ENCODE measurements around the gene GLRX5.

Gene GLRX5

DNA sequence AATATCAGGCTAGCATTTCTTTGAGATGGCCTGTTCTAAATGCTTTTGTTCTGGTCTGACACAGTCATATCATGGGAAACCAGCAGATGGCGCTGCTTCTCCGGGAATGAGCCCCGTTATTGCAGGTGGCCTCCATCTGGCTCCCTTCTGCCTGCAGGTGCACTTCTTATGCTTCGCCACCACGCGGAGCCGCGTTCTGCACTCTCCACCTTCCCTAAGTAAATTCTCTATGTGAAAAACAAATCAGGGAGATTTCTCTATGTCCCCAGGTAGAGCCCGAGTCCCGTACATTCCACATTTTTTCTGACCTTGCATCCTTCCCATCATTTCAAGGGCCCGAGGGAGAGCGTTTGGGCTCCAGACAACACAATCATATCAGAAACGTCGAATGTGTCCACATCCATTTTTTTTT, 26.2 kb downstream of the GLRX5 start:
- H2AFZ ChIP-seq (ENCODE audit: low read depth, low read length), result no peak overlapping the region
- H2BK120ac ChIP-seq (ENCODE audit: low read depth, low read length), result no peak overlapping the region
- no peak overlapping the region for H2BK12ac ChIP-seq (ENCODE audit: low read length in 2 of 2)
- H2BK15ac ChIP-seq (ENCODE audit: low read depth, poor library complexity, severe bottlenecking), result no peak overlapping the region
- H2AK5ac ChIP-seq (ENCODE audit: low read length, severe bottlenecking), result no peak overlapping the region
- no peak overlapping the region for H3K14ac ChIP-seq (ENCODE audit: low read length in 2 of 2)
- no peaks in the 10 kb centered on the region for H3K36me3 ChIP-seq (ENCODE audit: control insufficient read depth in 1 of 2, insufficient read depth in 2 of 2, low read depth in 1 of 2, low read length in 2 of 2)
- H3K4me3 ChIP-seq (ENCODE audit: insufficient read depth in 1 of 2, low read depth in 1 of 2, low read length in 2 of 2), result no peak overlapping the region
- WGBS, result 26% methylated on average over 14 of the region's 14 CpGs
- no peak overlapping the region for H3K9ac ChIP-seq (ENCODE audit: low read length)
- peaks cover 15 to 25% of the 10 kb centered on the region in 2 experiments for H3K27me3 ChIP-seq (ENCODE audit: control insufficient read depth in 1 of 2, insufficient read depth in 1 of 2, low read length in 2 of 2)
- H3K18ac ChIP-seq (ENCODE audit: low read depth in 1 of 2, low read length in 2 of 2), result no peak overlapping the region
- peaks cover 5% of the 10 kb centered on the region for H3K4me1 ChIP-seq (ENCODE audit: control insufficient read depth, insufficient read depth, low read depth, low read length)
- peak; percentile 77 for DNase-seq
- H4K91ac ChIP-seq (ENCODE audit: low read length), result no peak overlapping the region
- H3K4me2 ChIP-seq (ENCODE audit: low read length, poor library complexity, severe bottlenecking), result no peak overlapping the region
- no peaks in the 10 kb centered on the region for H3K79me1 ChIP-seq (replicated peaks; ENCODE audit: low read length, poor library complexity, severe bottlenecking)
- no peak overlapping the region for H3K23ac ChIP-seq (ENCODE audit: low read length in 2 of 2)
- H3K27ac ChIP-seq (ENCODE audit: low read length, poor library complexity, severe bottlenecking), result no peak overlapping the region
- H4K8ac ChIP-seq (ENCODE audit: low read length), result no peak overlapping the region
- no peak overlapping the region for H3K4ac ChIP-seq (ENCODE audit: low read depth in 1 of 2, low read length in 2 of 2)
- H3K9me3 ChIP-seq (ENCODE audit: control insufficient read depth, low read length), result no peaks in the 10 kb centered on the region
- H2BK5ac ChIP-seq (ENCODE audit: low read depth, low read length, poor library complexity, severe bottlenecking), result no peak overlapping the region

GRCh38 chr14:95562892-95563685, 28.2 kb downstream of the GLRX5 start:
- no peak overlapping the region for H2BK120ac ChIP-seq (ENCODE audit: low read depth, low read length)
- no peaks in the 10 kb centered on the region for H3K79me1 ChIP-seq (replicated peaks; ENCODE audit: low read length, poor library complexity, severe bottlenecking)
- no peaks in the 10 kb centered on the region for H3K36me3 ChIP-seq (ENCODE audit: control insufficient read depth in 1 of 2, insufficient read depth in 2 of 2, low read depth in 1 of 2, low read length in 2 of 2)
- no peak overlapping the region for H3K4me2 ChIP-seq (ENCODE audit: low read length, poor library complexity, severe bottlenecking)
- H3K27me3 ChIP-seq (ENCODE audit: control insufficient read depth in 1 of 2, insufficient read depth in 1 of 2, low read length in 2 of 2), result peaks cover 15 to 25% of the 10 kb centered on the region in 2 experiments
- no peak overlapping the region for H2BK5ac ChIP-seq (ENCODE audit: low read depth, low read length, poor library complexity, severe bottlenecking)
- H3K9ac ChIP-seq (ENCODE audit: low read length), result peak overlapping the region; percentile 15
- H2BK12ac ChIP-seq (ENCODE audit: low read length in 2 of 2), result no peak overlapping the region
- peak; percentile 39 for DNase-seq
- H2AK5ac ChIP-seq (ENCODE audit: low read length, severe bottlenecking), result no peak overlapping the region
- no peak overlapping the region for H3K18ac ChIP-seq (ENCODE audit: low read depth in 1 of 2, low read length in 2 of 2)
- no peak overlapping the region for H2BK15ac ChIP-seq (ENCODE audit: low read depth, poor library complexity, severe bottlenecking)
- H2AFZ ChIP-seq (ENCODE audit: low read depth, low read length), result no peak overlapping the region
- no peak overlapping the region for H3K27ac ChIP-seq (ENCODE audit: low read length, poor library complexity, severe bottlenecking)
- H3K4me1 ChIP-seq (ENCODE audit: control insufficient read depth, insufficient read depth, low read depth, low read length), result peaks cover 5% of the 10 kb centered on the region
- H3K4me3 ChIP-seq (ENCODE audit: insufficient read depth in 1 of 2, low read depth in 1 of 2, low read length in 2 of 2), result peak overlapping the region in 1 of 2 experiments; percentile 77
- no peak overlapping the region for H4K91ac ChIP-seq (ENCODE audit: low read length)
- WGBS, result 86% methylated on average over 16 of the region's 18 CpGs
- no peak overlapping the region for H4K8ac ChIP-seq (ENCODE audit: low read length)
- H3K23ac ChIP-seq (ENCODE audit: low read length in 2 of 2), result no peak overlapping the region
- H3K14ac ChIP-seq (ENCODE audit: low read length in 2 of 2), result no peak overlapping the region
- no peak overlapping the region for H3K4ac ChIP-seq (ENCODE audit: low read depth in 1 of 2, low read length in 2 of 2)
- no peaks in the 10 kb centered on the region for H3K9me3 ChIP-seq (ENCODE audit: control insufficient read depth, low read length)

- H3K27me3 ChIP-seq (ENCODE audit: control insufficient read depth in 1 of 2, insufficient read depth in 1 of 2, low read length in 2 of 2), result peaks cover 15 to 31% of the 10 kb centered on the region in 2 experiments
- no peak overlapping the region for H3K18ac ChIP-seq (ENCODE audit: low read depth in 1 of 2, low read length in 2 of 2)
- no peak overlapping the region for H4K8ac ChIP-seq (ENCODE audit: low read length)
- DNase-seq, result no peak
- H3K23ac ChIP-seq (ENCODE audit: low read length in 2 of 2), result no peak overlapping the region
- no peaks in the 10 kb centered on the region for H3K9me3 ChIP-seq (ENCODE audit: control insufficient read depth, low read length)
- H3K27ac ChIP-seq (ENCODE audit: low read length, poor library complexity, severe bottlenecking), result no peak overlapping the region
- no peak overlapping the region for H2BK5ac ChIP-seq (ENCODE audit: low read depth, low read length, poor library complexity, severe bottlenecking)
- H2BK120ac ChIP-seq (ENCODE audit: low read depth, low read length), result no peak overlapping the region
- WGBS, result 65% methylated on average over 4 of the region's 4 CpGs
- H3K14ac ChIP-seq (ENCODE audit: low read length in 2 of 2), result no peak overlapping the region
- H2BK12ac ChIP-seq (ENCODE audit: low read length in 2 of 2), result no peak overlapping the region
- H3K79me1 ChIP-seq (replicated peaks; ENCODE audit: low read length, poor library complexity, severe bottlenecking), result no peaks in the 10 kb centered on the region
- no peaks in the 10 kb centered on the region for H3K36me3 ChIP-seq (ENCODE audit: control insufficient read depth in 1 of 2, insufficient read depth in 2 of 2, low read depth in 1 of 2, low read length in 2 of 2)
- no peak overlapping the region for H3K9ac ChIP-seq (ENCODE audit: low read length)
- no peak overlapping the region for H2BK15ac ChIP-seq (ENCODE audit: low read depth, poor library complexity, severe bottlenecking)
- no peak overlapping the region for H3K4me3 ChIP-seq (ENCODE audit: insufficient read depth in 1 of 2, low read depth in 1 of 2, low read length in 2 of 2)
- no peak overlapping the region for H3K4me2 ChIP-seq (ENCODE audit: low read length, poor library complexity, severe bottlenecking)
- no peak overlapping the region for H4K91ac ChIP-seq (ENCODE audit: low read length)
- H3K4ac ChIP-seq (ENCODE audit: low read depth in 1 of 2, low read length in 2 of 2), result no peak overlapping the region
- H3K4me1 ChIP-seq (ENCODE audit: control insufficient read depth, insufficient read depth, low read depth, low read length), result peaks cover 5% of the 10 kb centered on the region
- H2AFZ ChIP-seq (ENCODE audit: low read depth, low read length), result no peak overlapping the region
- H2AK5ac ChIP-seq (ENCODE audit: low read length, severe bottlenecking), result no peak overlapping the region
These were observed 29.2 kb downstream of the GLRX5 start for GRCh38 chr14:95564060-95564459.

GRCh38 chr14:95569440-95569839, 34.6 kb downstream of the GLRX5 start:
- no CpG with 5 or more reads among the region's 3 CpGs for WGBS
- no peak overlapping the region for H3K23ac ChIP-seq (ENCODE audit: low read length in 2 of 2)

More at GRCh38 chr14:95569440-95569839, 34.6 kb downstream of the GLRX5 start:
- Histone ChIP-seq H3K18ac (ENCODE audit: low read depth in 1 of 2, low read length in 2 of 2) (no peak overlapping the region), H4K8ac (ENCODE audit: low read length) (no peak overlapping the region), H3K4ac (ENCODE audit: low read depth in 1 of 2, low read length in 2 of 2) (no peak overlapping the region), H3K14ac (ENCODE audit: low read length in 2 of 2) (no peak overlapping the region), H3K9me3 (ENCODE audit: control insufficient read depth, low read length) (no peaks in the 10 kb centered on the region), H3K9ac (ENCODE audit: low read length) (no peak overlapping the region), H3K79me1 (replicated peaks; ENCODE audit: low read length, poor library complexity, severe bottlenecking) (no peaks in the 10 kb centered on the region), H3K27ac (ENCODE audit: low read length, poor library complexity, severe bottlenecking) (no peak overlapping the region), H2BK15ac (ENCODE audit: low read depth, poor library complexity, severe bottlenecking) (no peak overlapping the region), H2BK5ac (ENCODE audit: low read depth, low read length, poor library complexity, severe bottlenecking) (no peak overlapping the region), H2BK12ac (ENCODE audit: low read length in 2 of 2) (no peak overlapping the region), H3K4me1 (ENCODE audit: control insufficient read depth, insufficient read depth, low read depth, low read length) (no peaks in the 10 kb centered on the region), H2BK120ac (ENCODE audit: low read depth, low read length) (no peak overlapping the region), H3K36me3 (ENCODE audit: control insufficient read depth in 1 of 2, insufficient read depth in 2 of 2, low read depth in 1 of 2, low read length in 2 of 2) (no peaks in the 10 kb centered on the region), H4K91ac (ENCODE audit: low read length) (no peak overlapping the region), H3K4me2 (ENCODE audit: low read length, poor library complexity, severe bottlenecking) (no peak overlapping the region), H2AFZ (ENCODE audit: low read depth, low read length) (no peak overlapping the region), H3K27me3 (ENCODE audit: control insufficient read depth in 1 of 2, insufficient read depth in 1 of 2, low read length in 2 of 2) (peaks cover 13 to 31% of the 10 kb centered on the region in 2 experiments), H2AK5ac (ENCODE audit: low read length, severe bottlenecking) (no peak overlapping the region), H3K4me3 (ENCODE audit: insufficient read depth in 1 of 2, low read depth in 1 of 2, low read length in 2 of 2) (no peak overlapping the region)
- no peak for DNase-seq

Measured in mesenchymal stem cell (in vitro differentiated cells and primary cell).